ENCODE measurements around the gene ARHGEF39. TPM values are rescaled to one million over a fixed set of nuclear protein-coding genes. Genes with fewer than 3 reads are reported as not detected.

The ARHGEF39 gene
- total and polyA plus RNA-seq, 2 experiments from 2014 or later, result 5.2 to 9.4 TPM

DNA sequence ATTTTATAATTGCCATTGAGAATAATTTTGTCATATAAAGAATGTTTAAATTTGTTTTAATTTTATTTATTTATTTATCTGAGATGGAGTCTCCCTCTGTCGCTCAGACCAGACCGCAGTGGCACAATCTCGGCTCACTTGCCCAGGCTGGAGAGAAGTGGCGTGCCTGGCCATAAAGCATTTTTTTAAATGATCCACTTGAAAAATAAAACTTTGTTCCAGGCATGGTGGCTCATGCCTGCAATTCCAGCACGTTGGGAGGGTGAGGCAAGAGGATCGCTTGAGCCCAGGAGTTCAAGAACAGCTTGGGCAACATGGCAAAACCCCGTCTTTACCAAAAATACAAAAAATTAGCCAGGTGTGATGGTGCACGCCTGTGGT, 12.2 kb downstream of the ARHGEF39 start:
- H3K79me2 ChIP-seq, result no peaks in the 10 kb centered on the region
- DNase-seq (ENCODE audit: low spot score), result no peak
- H3K9me2 ChIP-seq (replicated peaks; ENCODE audit: insufficient read depth), result no peaks in the 10 kb centered on the region
- TF ChIP-seq EZH2phosphoT487 (IDR thresholded peaks at IDR 0.05; ENCODE audit: low read depth, severe bottlenecking, unreplicated experiment) (no peak), CTCF (IDR thresholded peaks at IDR 0.05; ENCODE audit: poor library complexity) (no peak), EZH2 (IDR thresholded peaks at IDR 0.05; ENCODE audit: borderline replicate concordance) (no peak)
- no peaks in the 10 kb centered on the region for H3K27me3 ChIP-seq
- no peaks in the 10 kb centered on the region for H3K9me3 ChIP-seq (ENCODE audit: low read depth)
- H2AFZ ChIP-seq, result no peak overlapping the region
- H3K36me3 ChIP-seq (replicated peaks; ENCODE audit: insufficient read depth, low read depth), result no peaks in the 10 kb centered on the region
- no peak overlapping the region for H3K4me3 ChIP-seq
- no peak overlapping the region for H3K4me2 ChIP-seq
- peaks cover 5% of the 10 kb centered on the region for H3K4me1 ChIP-seq (ENCODE audit: insufficient read depth)
- WGBS (ENCODE audit: low lambda C conversion rate, missing lambda C conversion rate), result 87% methylated on average over 8 of the region's 8 CpGs
- H4K20me1 ChIP-seq (ENCODE audit: insufficient read depth, poor library complexity, severe bottlenecking), result no peaks in the 10 kb centered on the region
- peak overlapping the region; percentile 86 for H3K27ac ChIP-seq

- peaks cover 8% of the 10 kb centered on the region for H3K4me1 ChIP-seq (ENCODE audit: insufficient read depth)
- DNase-seq (ENCODE audit: low spot score), result peak; percentile 65
- TF ChIP-seq EZH2phosphoT487 (IDR thresholded peaks at IDR 0.05; ENCODE audit: low read depth, severe bottlenecking, unreplicated experiment) (no peak), CTCF (IDR thresholded peaks at IDR 0.05; ENCODE audit: poor library complexity) (no peak), EZH2 (IDR thresholded peaks at IDR 0.05; ENCODE audit: borderline replicate concordance) (no peak)
Observed at GRCh38 chr9:35651956-35652828, 12.8 kb downstream of the ARHGEF39 start.

GRCh38 chr9:35650341-35651158, 14.4 kb downstream of the ARHGEF39 start, which contains the start of gene SIT1:
Gene SIT1, minus strand, starts transcription at chr9:35650931. Its CDS starts 78 bp downstream, at chr9:35650853.
- Histone ChIP-seq H3K4me3 (no peak within 1 kb of the TSS), H2AFZ (no peak within 1 kb of the TSS), H3K27me3 (no peaks in the 10 kb centered on the region), H3K4me2 (no peak within 1 kb of the TSS), H3K36me3 (replicated peaks; ENCODE audit: insufficient read depth, low read depth) (no peaks in the 10 kb centered on the region), H3K4me1 (ENCODE audit: insufficient read depth) (peaks cover 13% of the 10 kb centered on the region), H3K27ac (peak within 1 kb of the TSS; percentile 91), H3K9me2 (replicated peaks; ENCODE audit: insufficient read depth) (no peaks in the 10 kb centered on the region), H3K79me2 (no peaks in the 10 kb centered on the region), H3K9me3 (ENCODE audit: low read depth) (no peaks in the 10 kb centered on the region), H4K20me1 (ENCODE audit: insufficient read depth, poor library complexity, severe bottlenecking) (no peaks in the 10 kb centered on the region)
- no peak for TF ChIP-seq EZH2phosphoT487 (IDR thresholded peaks at IDR 0.05; ENCODE audit: low read depth, severe bottlenecking, unreplicated experiment)
- TF ChIP-seq CTCF (IDR thresholded peaks at IDR 0.05; ENCODE audit: poor library complexity), result no peak
- TF ChIP-seq EZH2 (IDR thresholded peaks at IDR 0.05; ENCODE audit: borderline replicate concordance), result no peak
- DNase-seq (ENCODE audit: low spot score), result no peak
- WGBS (ENCODE audit: low lambda C conversion rate, missing lambda C conversion rate), result 76% methylated on average over 21 of the region's 22 CpGs

More at GRCh38 chr9:35651956-35652828, 12.8 kb downstream of the ARHGEF39 start:
- H3K9me2 ChIP-seq (replicated peaks; ENCODE audit: insufficient read depth), result no peaks in the 10 kb centered on the region
- no peaks in the 10 kb centered on the region for H3K36me3 ChIP-seq (replicated peaks; ENCODE audit: insufficient read depth, low read depth)
- no peaks in the 10 kb centered on the region for H3K79me2 ChIP-seq
- H3K4me2 ChIP-seq, result no peak overlapping the region
- no peaks in the 10 kb centered on the region for H4K20me1 ChIP-seq (ENCODE audit: insufficient read depth, poor library complexity, severe bottlenecking)
- WGBS (ENCODE audit: low lambda C conversion rate, missing lambda C conversion rate), result 79% methylated on average over 7 of the region's 7 CpGs
- H3K27me3 ChIP-seq, result no peaks in the 10 kb centered on the region
- H3K27ac ChIP-seq, result peak overlapping the region; percentile 91
- H3K4me3 ChIP-seq, result no peak overlapping the region
- H2AFZ ChIP-seq, result no peak overlapping the region
- no peaks in the 10 kb centered on the region for H3K9me3 ChIP-seq (ENCODE audit: low read depth)

All from hepatocyte (in vitro differentiated cells).